Measurements from ENCODE around the gene PCDH17. TPM values are rescaled to one million over a fixed set of nuclear protein-coding genes. Genes with fewer than 3 reads are reported as not detected.

The PCDH17 gene
- total RNA-seq, 2 donors from 2014 or later = 3.6 to 7.4 TPM

GRCh38 chr13:57633141-57633949 lies 1.8 kb downstream of the PCDH17 start:
- H3K36me3 ChIP-seq = no peaks in the 10 kb centered on the region
- peaks cover 0 to 21% of the 10 kb centered on the region in 2 donors for H3K4me1 ChIP-seq
- peak overlapping the region; percentile 72 to 79 for H3K27ac ChIP-seq
- H3K9me3 ChIP-seq = no peaks in the 10 kb centered on the region
- H3K27me3 ChIP-seq = peaks cover 4 to 6% of the 10 kb centered on the region in 2 donors
- peak; percentile 46 to 77 for TF ChIP-seq CTCF (IDR thresholded peaks at IDR 0.05)
- peak overlapping the region; percentile 51 to 54 for H3K4me3 ChIP-seq
- peak; percentile 71 for DNase-seq (ENCODE audit: low spot score)

GRCh38 chr13:57633950-57634838 lies 2.6 kb downstream of the PCDH17 start:
- TF ChIP-seq CTCF (IDR thresholded peaks at IDR 0.05) = no peak
- Histone ChIP-seq H3K4me1 (peaks cover 0 to 21% of the 10 kb centered on the region in 2 donors), H3K36me3 (no peaks in the 10 kb centered on the region), H3K27me3 (peaks cover 4 to 5% of the 10 kb centered on the region in 2 donors), H3K9me3 (no peaks in the 10 kb centered on the region), H3K4me3 (peak overlapping the region; percentile 51 to 54), H3K27ac (peak overlapping the region; percentile 63 to 79)
- DNase-seq (ENCODE audit: low spot score) = no peak

GRCh38 chr13:57634839-57635165 lies 3.3 kb downstream of the PCDH17 start:
- no peak for DNase-seq (ENCODE audit: low spot score)
- Histone ChIP-seq H3K9me3 (no peaks in the 10 kb centered on the region), H3K36me3 (no peaks in the 10 kb centered on the region), H3K27me3 (peaks cover 0 to 4% of the 10 kb centered on the region in 2 donors), H3K4me3 (peak overlapping the region; percentile 51 to 54), H3K27ac (peak overlapping the region; percentile 63 to 79), H3K4me1 (peaks cover 0 to 15% of the 10 kb centered on the region in 2 donors)
- no peak for TF ChIP-seq CTCF (IDR thresholded peaks at IDR 0.05)

GRCh38 chr13:57635541-57636085 lies 4.1 kb downstream of the PCDH17 start:
- TF ChIP-seq CTCF (IDR thresholded peaks at IDR 0.05) = no peak
- Histone ChIP-seq H3K9me3 (no peaks in the 10 kb centered on the region), H3K4me1 (peaks cover 0 to 9% of the 10 kb centered on the region in 2 donors), H3K36me3 (no peaks in the 10 kb centered on the region), H3K4me3 (peak overlapping the region in 1 of 2 donors; percentile 54), H3K27ac (no peak overlapping the region), H3K27me3 (peaks cover 0 to 4% of the 10 kb centered on the region in 2 donors)
- no peak for DNase-seq (ENCODE audit: low spot score)

GRCh38 chr13:57636816-57637215 lies 5.3 kb downstream of the PCDH17 start:
- TF ChIP-seq CTCF (IDR thresholded peaks at IDR 0.05) = no peak
- Histone ChIP-seq H3K4me1 (peaks cover 0 to 10% of the 10 kb centered on the region in 2 donors), H3K27ac (no peak overlapping the region), H3K27me3 (peaks cover 0 to 4% of the 10 kb centered on the region in 2 donors), H3K4me3 (no peak overlapping the region), H3K36me3 (no peaks in the 10 kb centered on the region), H3K9me3 (no peaks in the 10 kb centered on the region)
- no peak for DNase-seq (ENCODE audit: low spot score)

All from right atrium auricular region (tissue), 2 donors.